IMR-90 (cell line): ENCODE results near the gene FBXL14. TPM values are rescaled to one million over a fixed set of nuclear protein-coding genes. Genes with fewer than 3 reads are reported as not detected.

Source experiments
- ATAC-seq: fragments of 200-7000 bp; cut with Tn5 transposase; 2 replicates; pipeline ENCODE4 v1.9.1; 2020; ENCODE audit warnings: low read depth, mild to moderate bottlenecking, moderate library complexity
- BruUV-seq: library from RNA; stranded (reverse); fragments of 400-500 nt; replicated peaks from 2 replicates; lab custom pipeline; 2021; lab: Mats Ljungman, UMichigan
- CTCF ChIA-PET: fragments of 300-600 bp; formaldehyde crosslinking; extraction: SDS; loops from one replicate; lab custom pipeline; 2021; ENCODE audit warnings: antibody characterized with exemption; lab: Yijun Ruan, JAX
- POLR2A ChIA-PET: fragments of 300-600 bp; sonication (Branson Sonifier 250); formaldehyde crosslinking; loops from one replicate; lab custom pipeline; 2022; ENCODE audit warnings: antibody characterized with exemption; ENCODE audit not compliant: unreplicated experiment; lab: Charles Lee
- DNase-seq: peaks from one replicate; pipeline ENCODE4 v3.0.0; 2013
- H2AFZ ChIP-seq: replicated peaks from 2 replicates; pipeline ENCODE3; 2013; ENCODE audit warnings: low read length, mild to moderate bottlenecking; ENCODE audit not compliant: poor library complexity
- H2AK5ac ChIP-seq: 2 replicates; pipeline ENCODE4 v1.6.1; 2013; ENCODE audit warnings: low read depth, low read length, inconsistent platforms
- H2AK9ac ChIP-seq: replicated peaks from 2 replicates; pipeline ENCODE3; 2013; ENCODE audit warnings: mild to moderate bottlenecking, low read depth, low read length, moderate library complexity; ENCODE audit not compliant: poor library complexity
- H2BK120ac ChIP-seq: 2 replicates; pipeline ENCODE4 v1.6.1; 2013; ENCODE audit warnings: low read depth, low read length, inconsistent platforms
- H2BK15ac ChIP-seq: 3 replicates; pipeline ENCODE4 v1.6.1; 2013; ENCODE audit warnings: low read depth, low read length, inconsistent platforms
- H2BK20ac ChIP-seq: 2 replicates; pipeline ENCODE4 v1.6.1; 2013; ENCODE audit warnings: low read depth, mild to moderate bottlenecking, inconsistent platforms, low read length, moderate library complexity
- H2BK5ac ChIP-seq: 2 replicates; pipeline ENCODE4 v1.6.1; 2013; ENCODE audit warnings: mild to moderate bottlenecking, low read depth, low read length, inconsistent platforms; ENCODE audit not compliant: poor library complexity, severe bottlenecking
- H3K14ac ChIP-seq: replicated peaks from 2 replicates; pipeline ENCODE4 v1.6.1; 2013; ENCODE audit warnings: low read depth, low read length, inconsistent platforms
- H3K18ac ChIP-seq: 2 replicates; pipeline ENCODE4 v1.6.1; 2013; ENCODE audit warnings: low read depth, low read length, control low read depth
- H3K23ac ChIP-seq: 2 replicates; pipeline ENCODE4 v1.6.1; 2013; ENCODE audit warnings: low read depth, low read length, inconsistent platforms
- H3K27ac ChIP-seq: 2 replicates; pipeline ENCODE4 v1.5.1; 2013; ENCODE audit warnings: mild to moderate bottlenecking, control low read depth, low read length; ENCODE audit not compliant: insufficient read depth
- H3K27me3 ChIP-seq: 2 replicates; pipeline ENCODE4 v1.6.1; 2013; ENCODE audit warnings: low read length; ENCODE audit not compliant: control insufficient read depth, insufficient read depth
- H3K36me3 ChIP-seq: 2 replicates; pipeline ENCODE4 v1.6.1; 2013; ENCODE audit warnings: low read length, mixed read lengths; ENCODE audit not compliant: control insufficient read depth, insufficient read depth
- H3K4ac ChIP-seq: 2 replicates; pipeline ENCODE4 v1.6.1; 2013; ENCODE audit warnings: low read depth, low read length, inconsistent platforms
- H3K4me1 ChIP-seq: 2 replicates; pipeline ENCODE4 v1.6.1; 2013; ENCODE audit warnings: low read length, mixed read lengths; ENCODE audit not compliant: control insufficient read depth, insufficient read depth
- H3K4me2 ChIP-seq: 2 replicates; pipeline ENCODE4 v1.6.1; 2013; ENCODE audit warnings: low read depth, mild to moderate bottlenecking, control low read depth, low read length, moderate library complexity
- H3K4me3 ChIP-seq: 2 replicates; pipeline ENCODE4 v1.5.1; 2013; ENCODE audit warnings: low read depth, mild to moderate bottlenecking, control low read depth, low read length, moderate library complexity; ENCODE audit not compliant: insufficient read depth
- H3K56ac ChIP-seq: 2 replicates; pipeline ENCODE4 v1.6.1; 2013; ENCODE audit warnings: low read length, inconsistent platforms; ENCODE audit not compliant: insufficient read depth; ENCODE audit errors: extremely low read depth
- H3K79me1 ChIP-seq, 2 experiments: 2 replicates each; pipeline ENCODE4 v1.6.1; 2013; ENCODE audit warnings: low read length in 2 of 2, inconsistent platforms in 1 of 2, low read depth in 1 of 2
- H3K9ac ChIP-seq: 2 replicates; pipeline ENCODE4 v1.6.1; 2013; ENCODE audit warnings: low read depth, low read length, control low read depth
- H3K9me1 ChIP-seq: 2 replicates; pipeline ENCODE4 v1.6.1; 2013; ENCODE audit warnings: low read length, inconsistent platforms; ENCODE audit not compliant: insufficient read depth
- H3K9me3 ChIP-seq: 2 replicates; pipeline ENCODE4 v1.6.1; 2013; ENCODE audit warnings: low read length; ENCODE audit not compliant: control insufficient read depth, insufficient read depth
- H4K20me1 ChIP-seq: 2 replicates; pipeline ENCODE4 v1.6.1; 2013; ENCODE audit warnings: low read length, inconsistent platforms; ENCODE audit not compliant: insufficient read depth
- H4K5ac ChIP-seq: 2 replicates; pipeline ENCODE4 v1.6.1; 2013; ENCODE audit warnings: mild to moderate bottlenecking, low read depth, low read length, control low read depth
- H4K8ac ChIP-seq, 2 experiments: 2 replicates each; pipeline ENCODE4 v1.6.1; 2013; ENCODE audit warnings: low read depth in 2 of 2, low read length in 2 of 2, control low read depth in 1 of 2, inconsistent platforms in 1 of 2
- H4K91ac ChIP-seq: 2 replicates; pipeline ENCODE4 v1.6.1; 2013; ENCODE audit warnings: low read depth, low read length, inconsistent platforms; ENCODE audit not compliant: insufficient read depth
- BHLHE40 ChIP-seq: fragments of 150-350 bp; IDR thresholded peaks from 2 replicates; pipeline ENCODE4 v1.6.1; 2016; ENCODE audit warnings: mild to moderate bottlenecking, low read depth, low read length
- CEBPB ChIP-seq: IDR thresholded peaks from 2 replicates; pipeline ENCODE4 v1.6.1; 2012; ENCODE audit warnings: low read depth, low read length, improper control_type of control experiment
- FOS ChIP-seq: fragments of 150-350 bp; IDR thresholded peaks from 2 replicates; pipeline ENCODE4 v1.6.1; 2016; ENCODE audit warnings: low read depth, low read length
- MAFK ChIP-seq: IDR thresholded peaks from 2 replicates; pipeline ENCODE4 v1.6.1; 2012; ENCODE audit warnings: low read depth, low read length, improper control_type of control experiment
- MAZ ChIP-seq: IDR thresholded peaks from 2 replicates; pipeline ENCODE4 v1.6.1; 2012; ENCODE audit warnings: low read depth, mild to moderate bottlenecking, low read length, improper control_type of control experiment, moderate library complexity, borderline replicate concordance
- MXI1 ChIP-seq: IDR thresholded peaks from 2 replicates; pipeline ENCODE4 v1.6.1; 2012; ENCODE audit warnings: low read depth, mild to moderate bottlenecking, low read length, moderate library complexity, borderline replicate concordance
- POLR2A ChIP-seq: IDR thresholded peaks from 2 replicates; pipeline ENCODE4 v1.6.1; 2012; ENCODE audit warnings: mild to moderate bottlenecking, low read depth, low read length
- RAD21 ChIP-seq: IDR thresholded peaks from 2 replicates; pipeline ENCODE4 v1.6.1; 2012; ENCODE audit warnings: low read length, improper control_type of control experiment
- RCOR1 ChIP-seq: IDR thresholded peaks from 2 replicates; pipeline ENCODE4 v1.6.1; 2012; ENCODE audit warnings: mild to moderate bottlenecking, low read length, improper control_type of control experiment; ENCODE audit not compliant: insufficient replicate concordance
- RFX5 ChIP-seq: IDR thresholded peaks from 2 replicates; pipeline ENCODE4 v1.8.0; 2012; ENCODE audit warnings: low read depth, mild to moderate bottlenecking, low read length, moderate library complexity
- SMC3 ChIP-seq: fragments of 150-350 bp; IDR thresholded peaks from 2 replicates; pipeline ENCODE4 v1.6.1; 2016; ENCODE audit warnings: low read depth, mild to moderate bottlenecking, antibody characterized with exemption, low read length, moderate library complexity
- WGBS, 2 experiments: methylation state at CpG; one replicate each; pipeline versions ENCODE4 v1.1.5 to v1.1.7; 2013; ENCODE audit warnings: missing lambda C conversion rate in 2 of 2; ENCODE audit not compliant: insufficient read length in 1 of 2; ENCODE audit errors: extremely low coverage in 2 of 2; 5-methylcytosine and 5-hydroxymethylcytosine counted together
- dilution Hi-C: fragments of 300-500 bp; cut with HindIII; formaldehyde crosslinking; loops from one replicate; pipeline ENCODE4 v1.14.3; 2018; ENCODE audit warnings: low sequenced_read_pairs; ENCODE audit not compliant: unreplicated experiment
- in situ Hi-C: fragments of 300-500 bp; cut with MboI; formaldehyde crosslinking; loops from 3 replicates; pipeline ENCODE4 v1.14.3; 2019; ENCODE audit warnings: low sequenced_read_pairs, inconsistent platforms, mixed read lengths
- intact Hi-C: fragments of 100-400 bp; cut with micrococcal nuclease; formaldehyde crosslinking; loops from 2 replicates; pipeline ENCODE4 v1.10.0; 2022
- polyA plus RNA-seq, 3 experiments: library from polyadenylated mRNA; depleted of rRNA; stranded (reverse); fragments of >200 nt; gene quantifications; 2 replicates each; pipeline ENCODE4 v1.2.3, GENCODE V29; 2012; ENCODE audit warnings: low replicate concordance in 1 of 3
- total RNA-seq: library from RNA; depleted of rRNA; stranded (reverse); fragments of >200 nt; gene quantifications from 2 replicates; pipeline ENCODE4 v1.2.3, GENCODE V29; 2012
- TF ChIP-seq, protein P1 (sequence below): conservative IDR thresholded peaks from 2 replicates; pipeline ENCODE4 v1.5.1; 2012; ENCODE audit warnings: mild to moderate bottlenecking, low read depth, low read length, improper control_type of control experiment
- TF ChIP-seq, protein P2 (sequence below): fragments of 150-350 bp; IDR thresholded peaks from 2 replicates; pipeline ENCODE4 v1.6.1; 2017; ENCODE audit warnings: mild to moderate bottlenecking, antibody characterized with exemption, low read length, low read depth

Gene FBXL14
- total and polyA plus RNA-seq, 2 of the 4 experiments (the other 2 are of a cell fraction), result 4.7 to 7.3 TPM

DNA sequence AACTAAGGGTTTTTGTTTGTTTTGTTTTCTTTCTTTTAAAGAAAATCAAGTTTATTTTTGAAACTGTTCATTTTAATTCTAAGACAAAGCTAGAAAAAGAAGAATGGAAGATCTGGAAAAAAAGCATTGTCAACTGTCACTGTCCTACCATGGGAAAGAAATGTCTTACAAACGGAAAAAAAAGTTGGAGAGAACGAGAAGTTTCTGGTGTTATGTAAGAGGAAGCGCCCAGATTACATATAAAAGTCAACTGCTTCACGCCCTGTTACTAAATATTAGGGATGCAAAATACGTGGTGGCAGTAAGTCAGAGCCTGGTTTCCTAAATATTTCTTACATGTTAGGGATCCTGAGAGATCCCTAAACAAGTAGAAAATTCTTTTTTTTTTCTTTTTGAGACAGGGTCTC, 14.3 kb upstream of the FBXL14 start:
- Histone ChIP-seq H4K20me1 (peaks cover 49% of the 10 kb centered on the region), H2BK20ac (no peak overlapping the region), H4K91ac (0 out of 2 replicates have a peak overlapping the region, but pooled peaks have one; percentile 51), H3K4me3 (no peak overlapping the region), H2BK5ac (no peak overlapping the region), H3K27me3 (no peaks in the 10 kb centered on the region), H3K4me2 (no peak overlapping the region), H3K9me3 (no peaks in the 10 kb centered on the region), H3K9ac (no peak overlapping the region), H2BK120ac (peak overlapping the region; percentile 72; the same call in 1 of the 2 replicates), H3K23ac (peak overlapping the region; percentile 64; the same call in 1 of the 2 replicates), H2AK5ac (peak overlapping the region; percentile 50; the same call in 1 of the 2 replicates), H3K4me1 (peaks cover 11% of the 10 kb centered on the region), H3K79me1 (peaks cover 14 to 91% of the 10 kb centered on the region in 2 experiments), H4K5ac (no peak overlapping the region), H2AK9ac (no peak overlapping the region), H3K36me3 (no peaks in the 10 kb centered on the region), H4K8ac (peak overlapping the region in 1 of 2 experiments; percentile 63; a peak in 2 of 4 replicates), H2AFZ (no peak overlapping the region), H3K14ac (no peak overlapping the region), H3K4ac (0 out of 2 replicates have a peak overlapping the region, but pooled peaks have one; percentile 50), H3K9me1 (peaks cover 13% of the 10 kb centered on the region; the same call in 1 of the 2 replicates), H3K56ac (no peak overlapping the region), H3K27ac (no peak overlapping the region), H3K18ac (no peak overlapping the region), H2BK15ac (no peak overlapping the region; the same call in 2 of the 3 replicates)
- no peak for DNase-seq
- in situ Hi-C loops, result no loop called here
- ATAC-seq, result no peak
- no TSS peak for BruUV-seq
- dilution Hi-C loops, result no loop called here
- ChIA-PET POLR2A (no interaction called here), CTCF (no interaction called here)
- intact Hi-C loops, result no loop called here
- WGBS, 2 experiments, result 53% methylated on average over 3 of the region's 5 CpGs; no CpG with 5 or more reads in 1 of the 2 experiments
- no peak for TF ChIP-seq POLR2A
- no peak for TF ChIP-seq RCOR1
- no peak for TF ChIP-seq BHLHE40
- no peak for TF ChIP-seq CEBPB
- TF ChIP-seq, protein P1, sequence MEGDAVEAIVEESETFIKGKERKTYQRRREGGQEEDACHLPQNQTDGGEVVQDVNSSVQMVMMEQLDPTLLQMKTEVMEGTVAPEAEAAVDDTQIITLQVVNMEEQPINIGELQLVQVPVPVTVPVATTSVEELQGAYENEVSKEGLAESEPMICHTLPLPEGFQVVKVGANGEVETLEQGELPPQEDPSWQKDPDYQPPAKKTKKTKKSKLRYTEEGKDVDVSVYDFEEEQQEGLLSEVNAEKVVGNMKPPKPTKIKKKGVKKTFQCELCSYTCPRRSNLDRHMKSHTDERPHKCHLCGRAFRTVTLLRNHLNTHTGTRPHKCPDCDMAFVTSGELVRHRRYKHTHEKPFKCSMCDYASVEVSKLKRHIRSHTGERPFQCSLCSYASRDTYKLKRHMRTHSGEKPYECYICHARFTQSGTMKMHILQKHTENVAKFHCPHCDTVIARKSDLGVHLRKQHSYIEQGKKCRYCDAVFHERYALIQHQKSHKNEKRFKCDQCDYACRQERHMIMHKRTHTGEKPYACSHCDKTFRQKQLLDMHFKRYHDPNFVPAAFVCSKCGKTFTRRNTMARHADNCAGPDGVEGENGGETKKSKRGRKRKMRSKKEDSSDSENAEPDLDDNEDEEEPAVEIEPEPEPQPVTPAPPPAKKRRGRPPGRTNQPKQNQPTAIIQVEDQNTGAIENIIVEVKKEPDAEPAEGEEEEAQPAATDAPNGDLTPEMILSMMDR, result no peak
- no peak for TF ChIP-seq RAD21
- no peak for TF ChIP-seq MAFK
- TF ChIP-seq MXI1, result no peak
- no peak for TF ChIP-seq SMC3
- no peak for TF ChIP-seq RFX5
- TF ChIP-seq, protein P2, sequence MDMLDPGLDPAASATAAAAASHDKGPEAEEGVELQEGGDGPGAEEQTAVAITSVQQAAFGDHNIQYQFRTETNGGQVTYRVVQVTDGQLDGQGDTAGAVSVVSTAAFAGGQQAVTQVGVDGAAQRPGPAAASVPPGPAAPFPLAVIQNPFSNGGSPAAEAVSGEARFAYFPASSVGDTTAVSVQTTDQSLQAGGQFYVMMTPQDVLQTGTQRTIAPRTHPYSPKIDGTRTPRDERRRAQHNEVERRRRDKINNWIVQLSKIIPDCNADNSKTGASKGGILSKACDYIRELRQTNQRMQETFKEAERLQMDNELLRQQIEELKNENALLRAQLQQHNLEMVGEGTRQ, result no peak
- no peak for TF ChIP-seq FOS
- TF ChIP-seq MAZ, result no peak
